Left cardiac atrium (tissue), 4 donors: ENCODE results near the gene C20orf144. TPM values are rescaled to one million over a fixed set of nuclear protein-coding genes. Genes with fewer than 3 reads are reported as not detected.
"Not testable (repeated sequence)": the region's sequence is repeated elsewhere in the genome, so short reads cannot be mapped to it uniquely, and the experiment has no call there.

Experiments
- ATAC-seq, 2 donors: fragments of 200-7000 bp; cut with Tn5 transposase; one replicate each; pipeline ENCODE4 v1.9.1; 2020; ENCODE audit warnings: mild to moderate bottlenecking in 2 of 2, moderate library complexity in 2 of 2
- DNase-seq: peaks from one replicate; pipeline ENCODE4 v3.0.0-alpha.2; 2020
- intact Hi-C, 2 donors: fragments of 100-400 bp; cut with DNase I; formaldehyde crosslinking; loops; one replicate each; pipeline versions ENCODE4 v1.14.1 to v1.15.1; 2022 to 2023
- long read RNA-seq: library from polyadenylated mRNA; unstranded; transcript quantifications from one replicate; pipeline ENCODE4 v2.0.0, GENCODE V29; 2021
- total RNA-seq, 2 donors: library from RNA; stranded (reverse); fragmentation: NEBNext Ultra II Directional; extraction: Animal tissue kit (Norgen Biotek cat#: 25700); gene quantifications; one replicate each; pipeline ENCODE4 v1.2.1, GENCODE V29; 2021
- donor health status: DM: no; HTN: yes; CAD: no.
- donor health status: DM: no; HTN: yes; CAD: no; lungs with severe emphysema.
- donor health status: DM: yes; HTN: yes; CAD: no.
- donor health status: Dilated cardiomyopathy.

C20orf144 gene
- total RNA-seq: under 1 TPM in 1 of 2 donors, not detected in 1; 0.29 TPM
- long read RNA-seq: 0 reads

DNA sequence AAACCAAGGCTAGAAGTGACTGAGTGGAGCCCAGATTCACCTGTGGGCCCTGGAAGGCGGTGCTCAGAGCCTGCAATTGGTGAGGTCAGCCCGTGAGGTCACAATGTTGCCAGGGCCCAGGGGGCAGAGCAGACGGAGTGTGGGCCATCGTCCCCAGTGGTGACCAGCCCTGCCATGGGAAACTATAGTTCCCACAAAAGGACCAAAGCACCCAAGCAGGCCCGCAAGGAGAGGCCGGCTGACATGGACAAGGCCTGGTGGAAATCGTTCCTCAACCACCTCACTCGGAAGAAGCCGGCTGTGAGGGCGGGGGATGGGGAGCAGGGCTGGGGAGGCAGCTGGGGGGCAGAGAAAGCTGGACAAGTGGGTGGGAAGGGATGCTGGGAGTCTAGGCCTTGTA lies at the start of gene C20orf144:
C20orf144 (plus strand) TSS at position 156 of the 400 bp plus-strand sequence; CDS start at position 175, 19 bp downstream.
- no peak for ATAC-seq
- intact Hi-C loops: loop anchor here in 1 of 2 donors (10.0 kb wide), 1 partner anchor 177 kb away; no protein-coding TSS in a partner anchor
- no peak for DNase-seq

- no peak for DNase-seq
Observed at GRCh38 chr20:33621717-33622400, 40.3 kb upstream of the C20orf144 start.

DNA sequence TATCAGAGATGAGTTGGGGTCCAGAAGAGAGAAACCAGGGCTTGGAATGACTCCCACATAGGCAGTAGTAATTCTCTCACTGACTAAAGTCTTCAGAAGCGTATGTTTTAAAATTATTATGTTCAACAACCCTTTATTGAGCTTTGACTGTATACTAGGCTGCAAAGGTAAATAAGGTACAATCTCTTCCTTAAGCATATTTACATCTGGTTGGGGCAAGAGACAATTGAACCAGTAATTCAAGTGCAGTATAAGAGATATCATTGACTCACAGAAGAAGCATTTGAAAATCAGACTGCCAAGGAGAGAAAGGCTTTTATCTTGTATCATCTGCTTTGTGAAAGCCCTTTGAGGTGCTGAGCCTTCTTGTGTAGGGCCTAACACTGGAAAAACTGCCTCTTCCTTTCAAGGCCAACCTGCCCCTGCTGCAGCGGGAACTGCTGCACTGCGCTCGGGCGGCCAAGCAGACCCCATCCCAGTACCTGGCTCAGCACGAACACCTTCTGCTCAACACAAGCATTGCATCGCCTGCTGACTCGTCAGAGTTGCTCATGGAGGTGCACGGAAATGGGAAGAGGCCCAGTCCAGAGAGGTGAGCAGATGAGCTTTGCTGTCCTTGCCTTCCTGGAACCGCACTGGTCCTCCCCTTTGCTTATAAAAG lies 39.3 kb upstream of the C20orf144 start:
- intact Hi-C loops: no loop called here
- DNase-seq (no peak), ATAC-seq (no peak)

More at GRCh38 chr20:33621717-33622400, 40.3 kb upstream of the C20orf144 start:
- no peak for ATAC-seq
- intact Hi-C loops: no loop called here

DNA sequence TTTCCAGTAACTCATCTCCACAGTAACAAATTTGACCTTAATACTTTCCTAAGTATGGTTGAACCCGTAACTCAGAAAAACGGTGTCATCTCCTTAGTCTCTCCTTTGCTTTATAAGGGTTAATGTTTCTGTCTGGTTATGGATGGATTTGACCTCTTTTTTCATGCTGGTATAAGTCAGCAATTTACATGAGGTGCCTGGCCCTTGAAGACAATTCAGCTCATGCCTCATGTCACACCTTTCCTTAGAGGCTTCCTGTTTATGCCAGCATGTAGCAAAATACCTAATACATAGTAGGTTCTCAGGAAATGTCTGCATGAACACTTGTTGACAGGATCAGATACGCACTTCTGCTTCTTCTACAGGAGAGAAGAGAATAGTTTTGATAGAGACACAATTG lies 37.7 kb upstream of the C20orf144 start:
- ATAC-seq: no peak
- intact Hi-C loops: no loop called here
- DNase-seq: no peak

- no peak for ATAC-seq
- intact Hi-C loops: no loop called here
- DNase-seq: no peak
Observed at GRCh38 chr20:33626190-33626589, 35.9 kb upstream of the C20orf144 start.

DNA sequence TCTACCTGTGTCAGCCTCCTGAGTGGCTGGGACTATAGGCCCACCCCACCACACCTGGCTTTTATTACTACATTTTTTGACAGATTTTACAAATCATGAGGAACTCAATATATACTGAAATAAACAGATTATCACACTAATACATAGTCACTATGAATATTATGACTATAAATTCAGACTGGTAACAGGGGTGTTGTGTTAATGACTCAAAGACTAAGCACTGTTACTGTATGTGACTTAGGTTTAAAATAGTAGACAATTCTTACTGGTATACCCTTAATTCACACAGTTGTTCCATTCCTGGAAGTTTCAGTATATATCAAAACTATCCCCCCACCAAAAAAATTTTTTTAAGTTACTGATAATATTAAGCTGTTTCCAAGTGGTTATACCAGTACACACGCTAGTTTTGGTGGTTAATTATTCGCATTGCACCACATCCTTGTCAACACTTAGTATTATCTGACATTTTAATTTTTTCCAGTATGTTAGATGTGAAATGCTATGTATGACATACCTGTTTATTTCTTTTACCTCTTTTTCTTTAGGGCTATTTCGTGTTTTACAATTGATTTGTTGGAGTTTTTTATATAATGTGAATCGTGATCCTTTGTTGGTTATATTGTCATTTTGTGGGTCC lies 34.4 kb upstream of the C20orf144 start:
- intact Hi-C loops: no loop called here
- DNase-seq (no peak), ATAC-seq (no peak)

GRCh38 chr20:33629533-33629932 lies 32.6 kb upstream of the C20orf144 start:
- intact Hi-C loops: no loop called here
- DNase-seq: no peak
- ATAC-seq: no peak

- intact Hi-C loops: no loop called here
- ATAC-seq (no peak), DNase-seq (no peak)
Observed at GRCh38 chr20:33629979-33630378, 32.1 kb upstream of the C20orf144 start.

- intact Hi-C loops: no loop called here
- ATAC-seq: no peak
- no peak for DNase-seq
Observed at GRCh38 chr20:33630507-33630906, 31.6 kb upstream of the C20orf144 start.

GRCh38 chr20:33631910-33632309 lies 30.2 kb upstream of the C20orf144 start:
- ATAC-seq: not testable (repeated sequence)

DNA sequence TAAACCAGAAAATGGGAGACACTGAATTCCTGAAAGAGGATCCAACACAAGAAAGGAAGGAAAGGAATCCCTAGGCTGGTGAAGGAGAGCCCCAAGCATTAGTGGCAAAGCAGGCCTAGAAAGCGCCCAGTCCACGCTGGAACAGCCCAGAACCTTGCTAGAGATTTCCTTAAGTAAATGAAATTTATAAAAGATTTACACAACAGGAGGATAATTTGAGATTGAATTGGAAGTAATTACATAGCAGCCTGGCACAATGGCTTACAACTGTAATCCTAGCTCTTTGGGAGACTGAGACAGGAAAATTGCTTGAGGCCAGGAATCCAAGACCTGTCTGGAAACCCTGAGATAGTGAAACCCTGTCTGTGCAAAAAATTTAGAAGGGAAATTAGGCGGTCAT lies 26.8 kb upstream of the C20orf144 start:
- DNase-seq (no peak), ATAC-seq (no peak)
- intact Hi-C loops: no loop called here

More at GRCh38 chr20:33631910-33632309, 30.2 kb upstream of the C20orf144 start:
- DNase-seq, intact Hi-C loops: not testable (repeated sequence)

DNA sequence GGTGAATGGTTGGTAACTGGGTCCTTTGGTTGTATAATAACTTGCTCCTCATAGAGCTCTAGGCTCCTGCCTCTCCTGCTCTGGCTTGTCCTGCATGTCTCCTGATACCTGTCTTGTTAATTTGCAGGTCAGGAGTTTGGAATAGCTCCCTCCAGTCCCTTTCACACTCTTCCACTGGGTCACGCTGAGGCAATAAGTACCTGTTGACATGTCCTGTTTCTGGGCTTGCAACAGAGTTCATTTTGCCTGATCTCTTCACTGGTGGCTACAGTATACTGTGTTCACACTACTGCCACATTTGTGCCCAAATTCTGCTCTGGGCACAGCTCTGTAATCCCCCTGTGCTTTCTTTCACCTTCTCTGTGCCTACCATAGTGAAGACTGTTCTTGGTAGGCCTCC lies 25.4 kb upstream of the C20orf144 start:
- ATAC-seq (no peak), DNase-seq (no peak)
- intact Hi-C loops: no loop called here

- intact Hi-C loops: no loop called here
- DNase-seq: no peak
- ATAC-seq: no peak
Observed at GRCh38 chr20:33640287-33640686, 21.8 kb upstream of the C20orf144 start.

- intact Hi-C loops: no loop called here
- DNase-seq: no peak
- no peak for ATAC-seq
Observed at GRCh38 chr20:33644313-33645071, 17.6 kb upstream of the C20orf144 start.

- intact Hi-C loops: no loop called here
- no peak for DNase-seq
- no peak for ATAC-seq
Observed at GRCh38 chr20:33645072-33645358, 17.1 kb upstream of the C20orf144 start.

- DNase-seq (no peak), ATAC-seq (no peak)
- intact Hi-C loops: no loop called here
Observed at GRCh38 chr20:33645396-33645795, 16.7 kb upstream of the C20orf144 start.

DNA sequence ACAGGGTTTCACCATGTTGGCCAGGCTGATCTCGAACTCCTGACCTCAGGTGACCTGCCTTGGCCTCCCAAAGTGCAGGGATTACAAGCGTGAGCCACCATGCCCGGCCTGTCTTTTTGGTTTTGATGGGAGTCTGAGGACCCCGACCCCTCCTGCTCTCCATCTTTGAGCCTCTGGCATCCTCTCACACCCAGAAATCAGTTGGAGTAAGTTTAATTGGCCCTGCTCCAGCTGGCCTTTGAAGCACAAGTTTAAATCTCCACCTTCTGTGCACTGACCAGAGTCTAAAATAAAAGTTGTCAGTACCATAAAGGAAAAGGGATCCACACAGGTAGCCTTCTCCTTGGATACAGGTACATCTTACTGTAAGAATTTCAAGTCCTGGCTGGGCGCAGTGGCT lies 15.9 kb upstream of the C20orf144 start:
- intact Hi-C loops: no loop called here
- no peak for ATAC-seq
- no peak for DNase-seq

DNA sequence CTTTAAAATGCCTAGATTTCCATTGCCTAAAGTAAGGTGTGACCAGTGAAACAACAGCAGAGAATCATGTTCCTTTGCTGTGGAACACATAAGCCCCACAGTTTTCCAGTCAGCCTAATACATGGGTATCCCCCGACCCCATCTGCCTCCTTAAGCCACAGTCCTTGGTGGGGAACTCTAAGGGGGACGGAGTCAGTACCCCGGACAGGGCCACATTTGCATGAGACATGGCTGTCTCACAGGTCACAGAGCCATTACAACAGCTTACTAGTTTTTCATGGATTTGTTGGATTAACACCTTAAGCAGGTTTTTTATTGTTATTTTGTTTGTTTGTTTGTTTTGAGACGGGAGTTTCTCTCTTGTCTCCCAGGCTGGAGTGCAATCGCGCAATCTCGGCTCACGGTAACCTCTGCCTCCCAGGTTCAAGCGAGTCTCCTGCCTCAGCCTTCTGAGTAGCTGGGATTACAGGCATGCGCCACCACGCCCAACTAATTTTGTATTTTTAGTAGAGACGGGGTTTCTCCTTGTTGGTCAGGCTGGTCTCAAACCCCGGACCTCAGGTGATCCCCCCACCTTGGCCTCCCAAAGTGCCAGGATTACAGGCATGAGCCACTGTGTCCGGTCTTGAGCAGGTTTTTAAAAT lies 15.0 kb upstream of the C20orf144 start:
- ATAC-seq, DNase-seq, intact Hi-C loops: not testable (repeated sequence)
